Caco-2 (cell line): ENCODE measurements around the gene ARHGEF16. TPM values are rescaled to one million over a fixed set of nuclear protein-coding genes. Genes with fewer than 3 reads are reported as not detected.

Experiments
- BruUV-seq: library from RNA; stranded (reverse); fragments of 400-500 nt; replicated peaks from 2 replicates; lab custom pipeline; 2021; lab: Mats Ljungman, UMichigan
- CTCF ChIA-PET: fragments of 300-600 bp; sonication (Branson Sonifier 250); formaldehyde crosslinking; loops from one replicate; lab custom pipeline; 2022; ENCODE audit warnings: antibody characterized with exemption; lab: Charles Lee
- POLR2A ChIA-PET: fragments of 300-600 bp; sonication (Branson Sonifier 250); formaldehyde crosslinking; loops from one replicate; lab custom pipeline; 2022; ENCODE audit warnings: antibody characterized with exemption; lab: Charles Lee
- DNase-seq, 2 experiments: peaks; one replicate each; pipeline versions ENCODE4 v3.0.0 to v3.0.0-alpha.2; 2020 to 2022
- H3K27me3 ChIP-seq: replicated peaks from 2 replicates; pipeline ENCODE4 v1.6.0; 2011; ENCODE audit warnings: low read length; ENCODE audit not compliant: control insufficient read depth, insufficient read depth
- H3K36me3 ChIP-seq: 2 replicates; pipeline ENCODE4 v1.5.1; 2011; ENCODE audit warnings: low read length; ENCODE audit not compliant: control insufficient read depth, insufficient read depth
- H3K4me1 ChIP-seq: fragments of 250-450 bp; sonication (Bioruptor Pico); 2 replicates; pipeline ENCODE4 v1.5.1; 2020; ENCODE audit warnings: mild to moderate bottlenecking
- H3K4me3 ChIP-seq: 2 replicates; pipeline ENCODE4 v1.5.1; 2011; ENCODE audit warnings: low read depth, mild to moderate bottlenecking, control low read depth, low read length
- H3K9me3 ChIP-seq: fragments of 250-450 bp; sonication (Bioruptor Pico); 2 replicates; pipeline ENCODE4 v1.5.1; 2020; ENCODE audit warnings: mild to moderate bottlenecking, moderate library complexity
- H3K27ac Mint-ChIP-seq: one replicate; pipeline ENCODE4 v1.8.0; 2022; ENCODE audit warnings: mixed read lengths; ENCODE audit not compliant: unreplicated experiment
- H3K27me3 Mint-ChIP-seq: one replicate; pipeline ENCODE4 v1.8.0; 2022; ENCODE audit warnings: mixed read lengths; ENCODE audit not compliant: insufficient read depth, unreplicated experiment
- H3K36me3 Mint-ChIP-seq: one replicate; pipeline ENCODE4 v1.8.0; 2022; ENCODE audit warnings: mild to moderate bottlenecking, mixed read lengths; ENCODE audit not compliant: insufficient read depth, unreplicated experiment
- H3K4me1 Mint-ChIP-seq: one replicate; pipeline ENCODE4 v1.8.0; 2022; ENCODE audit warnings: low read depth, mixed read lengths; ENCODE audit not compliant: unreplicated experiment
- H3K4me3 Mint-ChIP-seq: one replicate; pipeline ENCODE4 v1.8.0; 2022; ENCODE audit warnings: mild to moderate bottlenecking, moderate library complexity, mixed read lengths; ENCODE audit not compliant: unreplicated experiment
- H3K9me3 Mint-ChIP-seq: one replicate; pipeline ENCODE4 v1.8.0; 2022; ENCODE audit warnings: mixed read lengths; ENCODE audit not compliant: unreplicated experiment
- CTCF ChIP-seq, 2 experiments: fragments of 200-600 bp in 1 of 2; IDR thresholded peaks; 1 replicate in 1 of 2; 2 replicates in 1 of 2; pipeline versions ENCODE4 v1.5.1 to v1.8.0; 2011 to 2022; ENCODE audit warnings: antibody characterized with exemption in 1 of 2, control low read depth in 1 of 2, inconsistent platforms in 1 of 2, low read depth in 1 of 2, low read length in 1 of 2, mild to moderate bottlenecking in 1 of 2, moderate library complexity in 1 of 2; ENCODE audit not compliant: insufficient read depth in 1 of 2, severe bottlenecking in 1 of 2, unreplicated experiment in 1 of 2
- intact Hi-C: fragments of 100-400 bp; cut with micrococcal nuclease; formaldehyde crosslinking; loops from one replicate; pipeline ENCODE4 v1.10.0; 2022; ENCODE audit not compliant: unreplicated experiment
- total RNA-seq: library from RNA; stranded (reverse); gene quantifications from 2 replicates; pipeline ENCODE4 v1.2.3, GENCODE V29; 2022

Gene ARHGEF16
- total RNA-seq, 1 experiment from 2014 or later, result 40.6 TPM

- Histone ChIP-seq H3K9me3 (no peaks in the 10 kb centered on the region), H3K36me3 (peaks cover 1% of the 10 kb centered on the region; the same call in 1 of the 2 replicates), H3K27me3 (no peaks in the 10 kb centered on the region), H3K4me3 (no peak overlapping the region), H3K4me1 (peaks cover 14% of the 10 kb centered on the region)
- DNase-seq, result peak in 1 of 2 experiments; percentile 12
- Mint-ChIP-seq H3K27me3 (no peaks in the 10 kb centered on the region), H3K27ac (no peak overlapping the region), H3K36me3 (peaks cover 32% of the 10 kb centered on the region), H3K4me3 (no peak overlapping the region), H3K9me3 (no peaks in the 10 kb centered on the region), H3K4me1 (peaks cover 11% of the 10 kb centered on the region)
- POLR2A ChIA-PET, result no interaction called here
- intact Hi-C loops, result no loop called here
- CTCF ChIA-PET, result no interaction called here
- no peak for TF ChIP-seq CTCF (IDR thresholded peaks at IDR 0.05; ENCODE audit: insufficient read depth in 1 of 2, low read depth in 1 of 2, low read length in 1 of 2, severe bottlenecking in 1 of 2, unreplicated experiment in 1 of 2)
- BruUV-seq, result no TSS peak
These were observed 11.5 kb downstream of the ARHGEF16 start for GRCh38 chr1:3465935-3466321.

GRCh38 chr1:3466366-3467075, 12.1 kb downstream of the ARHGEF16 start:
- Histone ChIP-seq H3K27me3 (no peaks in the 10 kb centered on the region), H3K36me3 (peaks cover 1% of the 10 kb centered on the region; the same call in 1 of the 2 replicates), H3K4me1 (peaks cover 14% of the 10 kb centered on the region), H3K9me3 (no peaks in the 10 kb centered on the region), H3K4me3 (no peak overlapping the region)
- BruUV-seq, result no TSS peak
- CTCF ChIA-PET, result interaction anchor here (1.0 kb wide), 1 partner anchor 13 kb away, joined by 3 read pairs; no protein-coding TSS in a partner anchor
- Mint-ChIP-seq H3K9me3 (no peaks in the 10 kb centered on the region), H3K36me3 (peaks cover 31% of the 10 kb centered on the region), H3K4me3 (no peak overlapping the region), H3K27ac (no peak overlapping the region), H3K4me1 (peaks cover 10% of the 10 kb centered on the region), H3K27me3 (no peaks in the 10 kb centered on the region)
- POLR2A ChIA-PET, result no interaction called here
- DNase-seq, result peak in 1 of 2 experiments; percentile 14
- intact Hi-C loops, result no loop called here
- TF ChIP-seq CTCF (IDR thresholded peaks at IDR 0.05; ENCODE audit: insufficient read depth in 1 of 2, low read depth in 1 of 2, low read length in 1 of 2, severe bottlenecking in 1 of 2, unreplicated experiment in 1 of 2), result no peak

- H3K9me3 Mint-ChIP-seq, result no peaks in the 10 kb centered on the region
- H3K4me3 Mint-ChIP-seq, result no peak overlapping the region
These were observed 12.9 kb downstream of the ARHGEF16 start for GRCh38 chr1:3467096-3468036.

More at GRCh38 chr1:3467096-3468036, 12.9 kb downstream of the ARHGEF16 start:
- Mint-ChIP-seq H3K27me3 (no peaks in the 10 kb centered on the region), H3K36me3 (peaks cover 29% of the 10 kb centered on the region), H3K4me1 (peaks cover 10% of the 10 kb centered on the region), H3K27ac (no peak overlapping the region)
- DNase-seq, result peak in 1 of 2 experiments; percentile 18
- Histone ChIP-seq H3K4me3 (no peak overlapping the region), H3K9me3 (no peaks in the 10 kb centered on the region), H3K27me3 (no peaks in the 10 kb centered on the region), H3K36me3 (peaks cover 1% of the 10 kb centered on the region; the same call in 1 of the 2 replicates), H3K4me1 (peaks cover 18% of the 10 kb centered on the region)
- intact Hi-C loops, result no loop called here
- POLR2A ChIA-PET, result no interaction called here
- CTCF ChIA-PET, result interaction anchor here (1.0 kb wide), 1 partner anchor 14 kb away, joined by 3 read pairs; no protein-coding TSS in a partner anchor
- no peak for TF ChIP-seq CTCF (IDR thresholded peaks at IDR 0.05; ENCODE audit: insufficient read depth in 1 of 2, low read depth in 1 of 2, low read length in 1 of 2, severe bottlenecking in 1 of 2, unreplicated experiment in 1 of 2)
- BruUV-seq, result no TSS peak
